Vagina (tissue), 2 donors: ENCODE results near the gene CRACR2B.

Experiments
- POLR2A ChIP-seq, 2 donors: fragments of 450-650 bp; IDR thresholded peaks; one replicate each; pipeline ENCODE4 v1.6.1; 2017; ENCODE audit warnings: antibody characterized with exemption in 2 of 2, mild to moderate bottlenecking in 2 of 2, moderate library complexity in 2 of 2
- POLR2AphosphoS5 ChIP-seq, 2 donors: sonication (generic); formaldehyde crosslinking; IDR thresholded peaks; one replicate each; pipeline ENCODE4 v1.9.0; 2017; ENCODE audit warnings: antibody characterized with exemption in 2 of 2, mild to moderate bottlenecking in 2 of 2, low read depth in 1 of 2; ENCODE audit not compliant: insufficient read depth in 1 of 2
- TF ChIP-seq, protein P1 (sequence below), 3 experiments: fragments of 450-650 bp in 2 of 3; fragments of 200-600 bp in 1 of 3; sonication (generic) in 1 of 3; IDR thresholded peaks; one replicate each; pipeline ENCODE4 v1.5.1; 2017 to 2019; ENCODE audit warnings: antibody characterized with exemption in 3 of 3, mild to moderate bottlenecking in 2 of 3, moderate library complexity in 2 of 3

DNA sequence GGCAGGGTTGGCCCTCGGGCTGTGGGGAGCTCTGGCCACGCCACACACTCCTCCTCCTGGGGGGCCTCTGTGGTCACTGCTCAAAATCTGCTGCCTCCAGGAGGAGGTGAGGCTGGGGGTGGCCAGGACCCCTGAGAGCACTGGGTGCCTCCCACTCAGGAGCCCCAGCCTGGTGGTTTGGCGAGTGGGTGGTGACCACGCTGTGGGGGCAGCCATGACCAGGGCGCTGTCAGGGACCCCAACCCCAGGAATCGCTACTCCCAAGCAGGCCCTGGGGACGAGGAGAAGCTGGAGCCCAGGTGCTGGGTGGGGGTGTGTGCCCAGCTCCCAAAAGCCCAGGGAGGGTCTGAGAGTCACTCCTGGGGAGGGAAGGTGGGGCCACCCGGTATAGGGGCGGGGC lies 45.1 kb downstream of the CRACR2B start:
- TF ChIP-seq, protein P1, sequence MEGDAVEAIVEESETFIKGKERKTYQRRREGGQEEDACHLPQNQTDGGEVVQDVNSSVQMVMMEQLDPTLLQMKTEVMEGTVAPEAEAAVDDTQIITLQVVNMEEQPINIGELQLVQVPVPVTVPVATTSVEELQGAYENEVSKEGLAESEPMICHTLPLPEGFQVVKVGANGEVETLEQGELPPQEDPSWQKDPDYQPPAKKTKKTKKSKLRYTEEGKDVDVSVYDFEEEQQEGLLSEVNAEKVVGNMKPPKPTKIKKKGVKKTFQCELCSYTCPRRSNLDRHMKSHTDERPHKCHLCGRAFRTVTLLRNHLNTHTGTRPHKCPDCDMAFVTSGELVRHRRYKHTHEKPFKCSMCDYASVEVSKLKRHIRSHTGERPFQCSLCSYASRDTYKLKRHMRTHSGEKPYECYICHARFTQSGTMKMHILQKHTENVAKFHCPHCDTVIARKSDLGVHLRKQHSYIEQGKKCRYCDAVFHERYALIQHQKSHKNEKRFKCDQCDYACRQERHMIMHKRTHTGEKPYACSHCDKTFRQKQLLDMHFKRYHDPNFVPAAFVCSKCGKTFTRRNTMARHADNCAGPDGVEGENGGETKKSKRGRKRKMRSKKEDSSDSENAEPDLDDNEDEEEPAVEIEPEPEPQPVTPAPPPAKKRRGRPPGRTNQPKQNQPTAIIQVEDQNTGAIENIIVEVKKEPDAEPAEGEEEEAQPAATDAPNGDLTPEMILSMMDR (IDR thresholded peaks at IDR 0.05): no peak
- TF ChIP-seq POLR2A (IDR thresholded peaks at IDR 0.05): no peak
- no peak for TF ChIP-seq POLR2AphosphoS5 (IDR thresholded peaks at IDR 0.05; ENCODE audit: insufficient read depth in 1 of 2, low read depth in 1 of 2)
